Lung (tissue), 12 donors: ENCODE results near the gene IER2. TPM values are rescaled to one million over a fixed set of nuclear protein-coding genes. Genes with fewer than 3 reads are reported as not detected.

Experiments used
- ATAC-seq: fragments of 200-7000 bp; cut with Tn5 transposase; one replicate; pipeline ENCODE4 v1.9.1; 2020; ENCODE audit warnings: moderate number of reproducible peaks; ENCODE audit not compliant: insufficient read depth, low FRiP score
- DNase-seq, 3 donors: peaks; one replicate each; pipeline ENCODE4 v3.0.0-alpha.2; 2013 to 2017
- H3K27ac ChIP-seq, 2 donors: one replicate each; pipeline ENCODE4 v1.5.1; 2013; ENCODE audit warnings: mild to moderate bottlenecking in 2 of 2, moderate library complexity in 2 of 2, control low read depth in 1 of 2, inconsistent platforms in 1 of 2, low read depth in 1 of 2, low read length in 1 of 2
- H3K27me3 ChIP-seq, 3 donors: one replicate each; pipeline ENCODE4 v1.5.1; 2013; ENCODE audit warnings: low read length in 2 of 3; ENCODE audit not compliant: control insufficient read depth in 3 of 3, insufficient read depth in 3 of 3
- H3K36me3 ChIP-seq, 4 donors: one replicate each; pipeline ENCODE4 v1.5.1; 2013; ENCODE audit warnings: low read length in 4 of 4, mild to moderate bottlenecking in 1 of 4, moderate library complexity in 1 of 4; ENCODE audit not compliant: control insufficient read depth in 4 of 4, insufficient read depth in 4 of 4
- H3K4me1 ChIP-seq, 5 donors: one replicate each; pipeline ENCODE4 v1.5.1; 2013; ENCODE audit warnings: low read length in 5 of 5, mild to moderate bottlenecking in 2 of 5, moderate library complexity in 1 of 5; ENCODE audit not compliant: control insufficient read depth in 5 of 5, insufficient read depth in 5 of 5
- H3K4me3 ChIP-seq: one replicate; pipeline ENCODE4 v1.5.1; 2013; ENCODE audit warnings: mild to moderate bottlenecking, control low read depth, moderate library complexity
- H3K9ac ChIP-seq, 2 donors: one replicate each; pipeline ENCODE4 v1.5.1; 2013; ENCODE audit warnings: low read length in 2 of 2, control low read depth in 1 of 2; ENCODE audit not compliant: insufficient read depth in 1 of 2
- H3K9me3 ChIP-seq, 4 donors: one replicate each; pipeline ENCODE4 v1.5.1; 2013; ENCODE audit warnings: low read length in 3 of 4, mild to moderate bottlenecking in 1 of 4, moderate library complexity in 1 of 4; ENCODE audit not compliant: control insufficient read depth in 4 of 4, insufficient read depth in 3 of 4
- CTCF ChIP-seq: IDR thresholded peaks from 2 replicates; pipeline ENCODE4 v1.5.1; 2012; ENCODE audit warnings: mild to moderate bottlenecking; ENCODE audit errors: control extremely low read depth, extremely low read depth
- WGBS, 2 donors: extraction: QIAGEN DNeasy Blood & Tissue Kit; methylation state at CpG; one replicate each; pipeline ENCODE4 v1.1.7; 2013; 5-methylcytosine and 5-hydroxymethylcytosine counted together
- polyA plus RNA-seq, 2 donors: library from polyadenylated mRNA; stranded (reverse); fragments of 200-250 nt; gene quantifications; one replicate each; pipeline ENCODE4 v1.2.1, GENCODE V29; 2013
- total RNA-seq, 2 donors: library from RNA; depleted of rRNA in 1 of 2; stranded (reverse); fragments of >200 nt in 1 of 2; gene quantifications; one replicate each; pipeline ENCODE4 v1.2.1, GENCODE V29; 2014 to 2021
- donor health status: control.
- donor health status: control.
- donor health status: Bipolar disorder and iron deficiency.
- donor health status: healthy.
- donor health status: DM: yes; HTN: yes; CAD: no.

IER2 gene
- total and polyA plus RNA-seq, 4 donors: 29.8 to 242 (median 93.0) TPM

DNA sequence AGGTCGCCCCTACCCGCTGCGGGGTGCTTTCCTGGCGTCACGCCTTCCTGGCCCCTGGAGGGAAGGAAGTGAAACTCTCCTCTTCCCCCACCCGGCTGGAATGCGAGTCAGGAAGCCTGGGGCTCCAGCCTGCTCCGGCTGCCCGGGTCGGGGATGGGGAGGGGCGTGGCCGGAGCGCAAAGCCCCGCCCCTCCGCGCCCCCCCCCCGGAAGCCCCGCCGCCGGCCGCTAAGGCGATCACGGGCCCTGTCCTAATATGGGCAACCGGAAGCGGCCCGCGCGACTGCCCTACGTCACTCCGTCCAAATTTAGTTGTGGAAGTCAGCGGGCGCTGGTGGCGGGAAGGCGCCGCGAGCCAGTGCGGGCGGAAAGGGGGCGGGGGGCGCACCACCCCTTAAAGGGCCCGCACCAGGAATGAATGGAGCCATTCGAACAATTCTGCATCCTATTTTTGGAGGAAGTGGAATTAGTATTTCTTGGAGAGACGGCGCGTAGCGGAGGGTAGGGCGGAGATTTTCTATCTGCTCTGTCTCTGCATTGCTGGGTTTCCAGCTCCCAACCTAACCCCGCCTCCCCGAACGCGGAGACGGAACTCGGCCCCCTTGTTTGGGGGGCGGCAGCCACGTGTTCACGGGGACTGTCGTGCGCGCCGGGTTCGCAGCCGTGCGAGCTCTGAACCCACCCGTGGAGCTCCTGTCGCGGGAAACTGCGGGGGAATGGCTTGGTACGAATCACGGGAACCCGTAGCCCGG, 1.6 kb downstream of the IER2 start:
- Histone ChIP-seq H3K27ac (peak overlapping the region; percentile 98), H3K27me3 (no peaks in the 10 kb centered on the region), H3K9ac (peak overlapping the region; percentile 98), H3K9me3 (no peaks in the 10 kb centered on the region), H3K4me1 (peaks cover 0 to 20% (median 5%) of the 10 kb centered on the region in 5 donors), H3K36me3 (peaks cover 0 to 15% (median 0%) of the 10 kb centered on the region in 4 donors), H3K4me3 (peak overlapping the region; percentile 95)
- DNase-seq (peak; percentile 99), ATAC-seq (peak; percentile 45)
- TF ChIP-seq CTCF: no peak
- 0% methylated on average over 59 to 71 of the region's 71 CpGs for WGBS, 2 donors

DNA sequence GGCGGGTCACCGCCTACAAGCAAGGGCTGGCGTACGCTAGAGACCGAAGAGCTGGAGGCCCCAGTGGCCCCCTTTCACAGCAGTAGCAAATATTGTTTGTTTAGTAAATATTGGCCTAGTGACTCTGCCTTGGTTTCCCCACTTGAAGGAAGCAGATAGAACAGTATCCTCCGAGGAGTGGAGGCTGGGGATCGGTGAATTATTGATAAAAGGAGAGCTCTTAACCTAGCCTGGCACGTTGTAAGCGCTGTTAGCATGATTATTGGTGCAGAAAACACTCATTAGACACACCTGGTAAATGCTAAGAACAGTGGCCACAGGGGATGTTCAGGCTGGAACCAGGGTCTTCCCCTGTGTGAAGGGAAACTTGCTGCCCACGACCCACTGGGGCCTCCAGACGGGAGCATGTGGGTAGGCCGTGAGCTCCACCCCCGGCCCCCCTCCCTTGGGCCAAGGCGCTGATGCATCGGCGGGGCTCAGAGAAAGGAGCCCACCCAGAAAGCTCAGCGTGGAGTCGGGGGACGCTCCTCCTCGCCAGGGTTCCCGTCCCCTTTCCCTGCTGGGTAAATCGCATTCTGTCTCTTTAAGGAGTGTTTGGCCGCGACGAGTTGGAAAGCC, 2.3 kb downstream of the IER2 start:
- no peaks in the 10 kb centered on the region for H3K27me3 ChIP-seq
- peaks cover 0 to 15% (median 0%) of the 10 kb centered on the region in 4 donors for H3K36me3 ChIP-seq
- WGBS, 2 donors: 0 to 1% methylated on average over 24 to 25 of the region's 25 CpGs
- peak overlapping the region; percentile 97 to 98 for H3K9ac ChIP-seq
- DNase-seq (no peak), ATAC-seq (no peak)
- no peaks in the 10 kb centered on the region for H3K9me3 ChIP-seq
- no peak for TF ChIP-seq CTCF
- H3K27ac ChIP-seq: peak overlapping the region; percentile 98
- H3K4me1 ChIP-seq: peaks cover 0 to 20% (median 5%) of the 10 kb centered on the region in 5 donors
- H3K4me3 ChIP-seq: peak overlapping the region; percentile 95

GRCh38 chr19:13152974-13153568, 2.9 kb downstream of the IER2 start:
- ATAC-seq (peak; percentile 37), DNase-seq (peak; percentile 98 to 99 (median 99))
- peak overlapping the region; percentile 95 for H3K4me3 ChIP-seq
- H3K9ac ChIP-seq: peak overlapping the region; percentile 91 to 97
- H3K27ac ChIP-seq: peak overlapping the region; percentile 88 to 98
- no peaks in the 10 kb centered on the region for H3K27me3 ChIP-seq
- 0% methylated on average over 59 of the region's 59 CpGs for WGBS, 2 donors
- TF ChIP-seq CTCF: peak; percentile 14
- H3K9me3 ChIP-seq: no peaks in the 10 kb centered on the region
- peaks cover 0 to 20% (median 5%) of the 10 kb centered on the region in 5 donors for H3K4me1 ChIP-seq
- peaks cover 0 to 15% (median 0%) of the 10 kb centered on the region in 4 donors for H3K36me3 ChIP-seq
